Measurements from ENCODE around the gene LDHD.

GRCh38 chr16:75099075-75099667 is 17.4 kb downstream of the LDHD start:
- TF ChIP-seq CTCF (IDR thresholded peaks at IDR 0.05; ENCODE audit: low read depth, low read length): no peak
- no peak for TF ChIP-seq EZH2phosphoT487 (IDR thresholded peaks at IDR 0.05; ENCODE audit: low read depth)
